ENCODE results near the gene UBE2J2.
A peak's percentile ranks its signal among the peaks of the same experiment; 100 is the strongest.

UBE2J2 gene

DNA sequence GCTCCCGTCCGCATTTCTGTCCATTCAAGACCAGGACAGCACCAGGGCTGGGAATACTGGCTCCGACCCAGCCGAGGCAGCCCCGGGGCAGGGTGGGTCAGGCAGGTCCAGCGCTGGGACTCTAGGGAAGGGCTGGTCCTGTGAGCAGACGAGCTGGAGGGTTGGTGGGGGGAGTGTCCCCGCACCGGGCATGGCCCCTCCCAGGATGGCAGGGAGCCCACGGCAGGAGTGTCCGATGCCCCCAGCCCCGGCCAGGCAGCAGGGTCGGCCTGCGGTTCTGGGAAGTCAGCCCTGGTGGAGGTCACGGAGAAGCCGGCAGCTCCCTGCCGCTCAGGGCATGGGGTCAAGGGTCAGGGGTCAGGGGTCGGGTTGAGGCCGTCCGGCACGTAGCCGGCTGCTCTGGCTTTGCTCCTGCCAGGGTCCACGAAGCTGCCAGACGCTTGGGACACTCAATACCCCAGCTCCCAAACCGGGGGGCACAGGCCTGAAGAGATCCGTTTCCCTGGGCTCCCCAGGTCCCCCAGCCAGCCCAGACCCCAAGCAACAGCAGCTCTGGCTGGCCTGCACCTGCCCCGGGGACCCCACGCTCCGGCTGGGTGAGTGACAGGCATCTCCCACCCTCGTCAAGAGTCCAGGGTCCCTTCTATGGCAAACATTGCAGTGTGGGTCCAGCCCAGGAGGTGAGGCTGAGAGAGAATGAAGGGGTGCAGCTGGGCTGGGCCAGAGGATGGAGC is 33.9 kb downstream of the UBE2J2 start:
- no peak for DNase-seq (ENCODE audit: low read depth)

DNA sequence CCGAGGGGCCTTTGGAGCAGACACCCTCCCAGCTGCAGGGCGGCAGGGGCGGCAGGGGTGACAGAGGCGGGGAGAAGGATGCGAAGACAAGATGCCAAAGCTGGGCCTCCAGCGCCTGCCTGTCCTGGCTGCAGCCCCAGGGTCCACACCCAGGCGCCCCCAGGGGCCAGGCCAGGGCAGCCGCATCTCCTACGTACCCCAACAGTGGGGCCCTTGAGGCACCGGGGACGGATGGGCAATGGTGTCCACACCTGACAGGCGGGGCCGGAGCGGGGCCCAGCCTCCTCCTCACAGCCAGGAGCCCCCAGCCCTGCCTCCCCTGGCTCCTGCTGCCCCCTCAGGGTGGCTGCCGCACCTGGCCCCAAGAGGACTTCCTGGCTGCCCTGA is 34.4 kb downstream of the UBE2J2 start:
- DNase-seq (ENCODE audit: low read depth): no peak

DNA sequence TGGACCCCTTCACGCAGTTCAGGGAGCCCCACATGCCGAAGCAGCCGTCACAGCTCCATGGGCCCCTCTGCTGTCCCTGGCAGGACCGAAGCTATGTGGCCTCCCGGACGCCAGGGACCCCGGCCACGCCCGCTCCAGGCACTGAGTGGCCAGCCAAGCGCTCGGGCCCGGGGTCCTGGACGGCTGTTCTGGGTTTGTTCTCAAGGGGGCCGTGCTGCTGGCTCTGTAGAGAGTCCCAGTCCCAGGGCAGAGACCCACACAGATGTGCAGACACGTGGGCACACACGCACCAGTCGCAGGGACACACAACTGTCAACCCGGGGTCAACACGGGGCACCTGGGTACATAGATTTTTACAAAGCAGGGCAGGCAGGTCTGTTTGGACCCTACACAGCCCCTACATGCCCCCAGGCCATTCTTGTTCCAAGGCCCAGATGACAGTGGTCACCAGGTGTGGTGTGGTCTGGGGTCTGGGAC is 34.9 kb downstream of the UBE2J2 start:
- DNase-seq (ENCODE audit: low read depth): no peak

DNA sequence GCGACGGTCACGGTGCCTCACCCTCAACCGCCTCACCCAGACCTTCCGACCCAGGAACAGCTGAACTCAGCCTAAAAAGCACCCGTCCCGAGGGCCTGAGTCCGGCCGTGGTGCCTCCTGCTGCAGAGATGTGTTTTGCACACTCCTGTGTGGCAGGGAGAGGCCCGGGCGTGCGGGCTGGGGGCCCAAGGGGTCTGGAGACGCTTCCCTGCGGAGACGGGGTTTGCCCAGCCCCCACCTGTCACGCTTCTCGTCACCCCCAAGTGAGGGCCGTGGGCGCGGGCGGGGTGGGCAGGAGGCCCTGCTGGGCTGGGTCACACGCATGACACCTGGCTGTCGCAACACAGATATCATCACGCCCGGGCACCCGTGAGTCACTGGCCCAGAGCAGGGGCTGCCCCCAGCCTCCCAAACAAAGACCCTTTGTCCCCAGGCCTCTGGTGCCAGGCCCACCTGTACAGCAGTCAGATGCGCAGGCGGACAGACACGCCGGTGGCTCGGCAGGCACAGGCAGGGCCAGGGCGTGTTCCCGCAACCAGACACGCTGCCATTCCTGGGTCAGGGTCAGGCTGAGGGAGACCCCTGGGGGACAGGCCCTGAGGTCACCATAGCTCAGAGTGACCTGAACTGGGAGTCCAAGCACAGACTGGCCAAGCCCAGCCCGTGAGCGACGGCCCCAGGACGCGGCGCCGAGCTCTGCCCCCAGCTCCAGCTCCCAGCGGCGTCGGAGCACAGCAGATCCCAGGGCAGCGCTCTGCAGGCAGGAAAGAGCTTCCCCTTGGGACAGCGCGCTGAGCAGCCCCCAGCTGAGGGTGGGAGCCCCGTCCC is 35.6 kb downstream of the UBE2J2 start:
- no peak for DNase-seq (ENCODE audit: low read depth)

DNA sequence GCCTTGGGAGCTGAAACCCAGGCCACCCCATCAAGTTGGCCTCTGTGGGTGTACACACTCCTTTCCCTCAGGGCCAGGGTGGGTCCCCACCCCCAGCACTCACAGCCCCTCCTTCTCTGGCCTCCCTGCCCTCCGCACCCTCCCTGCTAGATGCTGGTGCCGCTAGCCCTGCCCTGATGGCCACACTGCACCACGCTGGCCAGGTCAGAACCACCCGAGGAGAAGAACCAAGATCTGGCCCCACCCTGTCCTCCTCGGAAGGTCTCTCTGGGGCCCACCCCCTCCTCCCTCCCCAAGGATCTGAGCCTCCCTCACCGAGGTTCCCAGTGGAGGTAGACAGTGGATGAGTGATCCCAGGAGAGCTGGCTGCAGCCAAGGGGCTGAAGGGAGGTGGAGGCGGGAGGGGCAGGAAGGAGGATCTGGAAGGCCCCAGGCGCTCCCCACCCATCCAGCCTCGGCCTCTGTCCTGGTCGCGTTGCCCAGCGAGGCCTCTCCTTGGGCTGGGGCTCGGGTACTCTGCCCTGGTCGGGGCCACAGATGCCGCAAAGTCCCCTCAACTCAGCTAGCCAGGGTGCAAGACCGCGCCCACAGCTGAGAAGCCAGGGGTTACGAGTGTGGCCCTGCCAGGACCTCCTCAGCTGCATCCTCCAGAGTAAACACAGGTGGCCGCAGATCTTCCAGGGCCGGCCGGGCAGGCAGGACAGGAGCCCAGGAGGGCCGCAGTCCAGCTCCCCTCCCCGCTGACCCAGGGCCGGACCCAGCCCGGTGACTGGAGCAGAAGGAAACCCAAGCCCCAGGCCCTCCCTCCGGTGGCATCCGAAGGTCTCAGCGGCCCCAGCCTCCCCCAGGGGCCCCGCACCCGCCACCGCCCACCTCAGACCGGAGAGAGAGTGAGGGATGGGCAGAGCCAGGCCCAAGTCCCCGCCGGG is 36.4 kb downstream of the UBE2J2 start:
- DNase-seq (ENCODE audit: low read depth): no peak

DNA sequence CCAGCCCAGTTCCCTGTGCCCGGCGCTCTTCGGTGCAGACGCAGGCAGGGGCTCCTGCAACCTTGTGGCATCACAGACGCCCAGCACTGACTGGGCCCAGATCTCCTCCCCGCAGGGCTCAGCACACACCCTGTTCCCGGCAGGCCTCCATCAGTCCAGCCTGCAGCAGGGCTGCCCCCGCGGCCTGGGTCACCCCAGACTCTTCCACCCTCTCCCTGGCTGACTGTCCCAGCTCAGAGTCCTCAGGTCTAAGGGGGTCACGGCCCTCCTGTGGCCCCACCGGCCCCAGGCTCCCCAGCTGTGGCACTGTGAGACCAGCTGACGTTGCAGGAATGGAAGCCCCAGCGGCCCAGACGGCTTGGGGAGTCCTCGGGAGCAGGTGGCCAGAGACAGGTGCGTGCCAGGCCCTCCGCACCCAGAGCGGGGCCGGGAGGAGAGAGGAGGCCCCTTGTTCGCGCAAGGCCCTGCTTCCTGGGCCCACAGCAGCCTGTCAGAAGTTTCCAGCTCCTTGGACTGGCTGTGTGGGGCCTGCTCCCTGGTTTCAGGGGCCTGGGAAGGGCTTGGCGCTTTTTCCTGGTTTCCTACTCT is 37.4 kb downstream of the UBE2J2 start:
- no peak for DNase-seq (ENCODE audit: low read depth)

DNA sequence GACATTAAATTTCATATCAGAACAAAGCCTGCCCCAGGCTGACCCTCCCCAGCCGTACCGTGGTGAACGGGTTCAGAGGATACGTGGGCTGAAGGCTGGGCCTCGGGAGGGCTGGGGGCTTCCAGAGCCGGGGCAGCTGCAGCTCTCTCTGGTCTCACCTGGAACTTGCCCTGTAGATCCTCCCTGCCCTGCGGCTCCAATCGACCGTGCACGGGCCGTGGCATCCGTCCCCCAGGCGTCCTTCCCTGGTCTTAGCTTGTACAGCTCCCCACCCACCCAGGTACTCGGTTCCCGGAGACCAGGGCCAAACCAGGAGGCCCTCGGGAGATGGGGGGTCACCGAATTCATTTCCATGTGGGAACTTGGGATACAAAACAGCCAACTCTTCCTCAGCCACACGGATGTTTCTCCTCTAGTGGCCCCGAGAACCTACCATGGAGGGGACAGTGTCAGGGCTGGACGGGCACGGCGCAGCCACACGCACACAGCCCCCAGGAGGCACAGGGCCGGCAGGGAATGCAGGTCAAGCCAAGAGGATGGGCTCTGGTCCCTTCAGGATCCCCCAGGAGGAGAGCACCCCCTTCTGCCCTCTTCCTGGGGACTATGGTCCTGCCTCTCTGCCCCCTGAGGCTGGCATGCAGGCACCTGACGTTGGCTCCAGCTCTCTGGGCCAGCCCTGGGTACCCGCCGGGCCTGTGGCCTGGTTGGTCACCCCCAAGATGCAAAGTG is 38.5 kb downstream of the UBE2J2 start:
- no peak for DNase-seq (ENCODE audit: low read depth)

DNA sequence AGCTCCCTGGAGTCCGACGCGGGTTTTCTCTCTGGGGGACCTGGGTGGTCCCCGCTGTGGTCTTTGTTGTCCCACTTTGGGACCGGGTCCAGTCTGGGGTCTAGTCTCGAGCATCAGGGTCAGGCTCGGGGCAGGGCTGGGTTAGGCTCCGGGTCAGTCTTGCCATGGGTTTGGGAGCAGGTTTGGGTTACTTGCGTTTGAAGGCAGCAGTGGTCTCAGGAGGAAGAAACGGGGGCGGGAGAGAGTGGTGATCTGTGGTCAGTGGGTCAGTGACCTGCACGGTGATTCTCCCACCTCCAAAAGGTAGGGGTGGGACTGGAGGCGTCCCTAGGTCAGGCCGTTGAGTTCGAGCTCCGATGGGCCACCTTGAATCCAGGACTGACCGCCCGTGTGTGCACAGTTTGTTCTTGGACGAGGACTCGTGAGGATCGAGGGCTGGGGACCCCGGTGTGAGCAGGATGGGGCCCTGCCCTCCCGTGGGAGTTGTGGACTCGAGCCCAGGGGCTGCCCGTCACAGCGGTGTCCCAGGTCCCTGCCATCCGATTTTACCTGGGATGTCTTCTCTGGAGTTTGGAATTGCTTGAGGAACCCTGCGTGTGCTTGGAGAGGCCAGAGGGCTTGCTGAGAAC is 39.4 kb downstream of the UBE2J2 start:
- no peak for DNase-seq (ENCODE audit: low read depth)

DNA sequence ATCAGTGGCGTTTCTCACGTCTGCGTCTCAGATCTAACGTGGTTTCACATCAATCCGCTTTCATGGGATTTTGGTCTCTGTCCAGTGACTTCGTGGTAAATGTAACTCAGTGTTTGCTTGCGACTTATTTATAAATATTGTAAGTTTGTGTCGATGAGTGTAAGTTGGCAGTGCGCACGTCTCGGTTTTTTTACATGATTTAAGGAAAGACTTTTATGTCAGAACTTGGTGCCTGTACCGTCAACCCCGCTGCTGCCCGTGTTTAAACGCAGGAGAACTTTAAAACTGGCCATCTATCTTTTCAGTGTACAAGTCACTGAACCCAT is 40.1 kb downstream of the UBE2J2 start:
- no peak for DNase-seq (ENCODE audit: low read depth)

DNA sequence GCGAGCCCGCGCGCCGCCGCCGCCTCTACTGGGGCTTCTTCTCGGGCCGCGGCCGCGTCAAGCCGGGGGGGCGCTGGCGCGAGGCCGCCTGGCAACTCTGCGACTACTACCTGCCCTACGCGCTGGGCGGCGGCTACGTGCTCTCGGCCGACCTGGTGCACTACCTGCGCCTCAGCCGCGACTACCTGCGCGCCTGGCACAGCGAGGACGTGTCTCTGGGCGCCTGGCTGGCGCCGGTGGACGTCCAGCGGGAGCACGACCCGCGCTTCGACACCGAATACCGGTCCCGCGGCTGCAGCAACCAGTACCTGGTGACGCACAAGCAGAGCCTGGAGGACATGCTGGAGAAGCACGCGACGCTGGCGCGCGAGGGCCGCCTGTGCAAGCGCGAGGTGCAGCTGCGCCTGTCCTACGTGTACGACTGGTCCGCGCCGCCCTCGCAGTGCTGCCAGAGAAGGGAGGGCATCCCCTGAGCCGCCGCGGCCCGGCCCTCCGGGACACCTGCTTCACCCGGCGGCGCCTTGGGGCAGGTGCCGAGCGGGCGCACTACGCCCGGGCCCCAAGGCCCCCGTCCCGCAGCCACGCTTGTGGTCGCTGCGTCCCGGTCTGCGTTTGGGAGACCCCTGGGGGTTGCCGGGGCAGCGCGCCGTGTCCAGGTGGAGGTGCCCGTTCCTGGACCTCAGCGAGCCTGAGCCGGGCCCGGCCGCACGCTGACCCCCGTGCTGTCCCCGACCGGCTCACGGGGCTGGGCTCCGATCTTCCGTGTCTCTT is 40.7 kb downstream of the UBE2J2 start:
- DNase-seq (ENCODE audit: low read depth): no peak

DNA sequence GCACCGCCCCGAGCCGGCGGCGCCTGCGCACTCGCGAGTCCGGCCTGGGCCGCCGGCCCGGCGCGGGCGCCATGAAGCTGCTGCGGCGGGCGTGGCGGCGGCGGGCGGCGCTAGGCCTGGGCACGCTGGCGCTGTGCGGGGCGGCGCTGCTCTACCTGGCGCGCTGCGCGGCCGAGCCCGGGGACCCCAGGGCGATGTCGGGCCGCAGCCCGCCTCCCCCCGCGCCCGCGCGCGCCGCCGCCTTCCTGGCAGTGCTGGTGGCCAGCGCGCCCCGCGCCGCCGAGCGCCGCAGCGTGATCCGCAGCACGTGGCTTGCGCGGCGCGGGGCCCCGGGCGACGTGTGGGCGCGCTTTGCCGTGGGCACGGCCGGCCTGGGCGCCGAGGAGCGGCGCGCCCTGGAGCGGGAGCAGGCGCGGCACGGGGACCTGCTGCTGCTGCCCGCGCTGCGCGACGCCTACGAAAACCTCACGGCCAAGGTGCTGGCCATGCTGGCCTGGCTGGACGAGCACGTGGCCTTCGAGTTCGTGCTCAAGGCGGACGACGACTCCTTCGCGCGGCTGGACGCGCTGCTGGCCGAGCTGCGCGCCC is 41.4 kb downstream of the UBE2J2 start, which contains the start of gene B3GALT6:
Gene B3GALT6 (plus strand): TSS at position 30 of the 588 bp plus-strand sequence. CDS start 42 bp downstream, at position 72.
- DNase-seq (ENCODE audit: low read depth): no peak

DNA sequence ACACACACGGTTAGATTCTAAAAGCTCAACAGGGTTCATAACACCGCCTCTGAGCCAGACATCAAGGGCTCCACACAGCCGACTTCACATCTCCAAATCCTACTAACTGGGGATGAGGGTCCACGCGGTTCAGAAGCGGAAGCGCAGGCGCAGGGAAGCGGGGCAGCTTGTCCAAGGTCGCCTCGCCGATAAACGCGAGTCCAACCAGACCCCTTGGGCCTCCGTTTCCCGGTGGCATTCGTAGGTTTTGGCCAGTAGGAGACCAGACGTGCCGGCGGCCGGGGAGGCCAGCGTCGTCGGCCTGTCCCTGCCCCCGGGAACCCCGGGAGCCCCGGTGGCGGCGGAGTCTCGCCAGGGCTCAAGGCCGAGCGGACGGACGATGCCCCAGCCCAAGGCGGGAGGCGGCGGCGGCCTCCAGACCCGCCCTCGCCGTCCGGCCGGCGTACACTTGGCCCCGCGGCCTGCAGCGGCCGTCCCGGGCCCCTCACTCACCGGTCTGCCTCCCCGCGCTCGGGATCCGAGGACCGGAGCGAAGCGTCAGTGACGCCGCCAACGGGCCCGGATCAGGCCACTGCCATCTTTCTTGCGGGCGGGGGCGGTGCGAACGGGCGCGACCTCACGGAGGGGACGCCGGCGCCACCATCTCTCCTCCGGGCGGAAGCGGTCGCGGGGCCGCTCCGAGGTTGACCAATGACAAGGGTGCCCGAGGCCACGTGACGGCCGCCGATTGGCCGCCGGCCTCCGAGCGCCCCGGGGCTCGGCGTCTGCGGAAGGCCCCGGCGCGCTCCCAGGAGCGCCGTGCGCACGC is 42.0 kb downstream of the UBE2J2 start, which contains the start of gene SDF4:
Gene SDF4 (minus strand): TSS at position 602 of the 808 bp plus-strand sequence. CDS start 3,229 bp downstream, outside the sequence.
- peak; percentile 95 for DNase-seq (ENCODE audit: low read depth)

DNA sequence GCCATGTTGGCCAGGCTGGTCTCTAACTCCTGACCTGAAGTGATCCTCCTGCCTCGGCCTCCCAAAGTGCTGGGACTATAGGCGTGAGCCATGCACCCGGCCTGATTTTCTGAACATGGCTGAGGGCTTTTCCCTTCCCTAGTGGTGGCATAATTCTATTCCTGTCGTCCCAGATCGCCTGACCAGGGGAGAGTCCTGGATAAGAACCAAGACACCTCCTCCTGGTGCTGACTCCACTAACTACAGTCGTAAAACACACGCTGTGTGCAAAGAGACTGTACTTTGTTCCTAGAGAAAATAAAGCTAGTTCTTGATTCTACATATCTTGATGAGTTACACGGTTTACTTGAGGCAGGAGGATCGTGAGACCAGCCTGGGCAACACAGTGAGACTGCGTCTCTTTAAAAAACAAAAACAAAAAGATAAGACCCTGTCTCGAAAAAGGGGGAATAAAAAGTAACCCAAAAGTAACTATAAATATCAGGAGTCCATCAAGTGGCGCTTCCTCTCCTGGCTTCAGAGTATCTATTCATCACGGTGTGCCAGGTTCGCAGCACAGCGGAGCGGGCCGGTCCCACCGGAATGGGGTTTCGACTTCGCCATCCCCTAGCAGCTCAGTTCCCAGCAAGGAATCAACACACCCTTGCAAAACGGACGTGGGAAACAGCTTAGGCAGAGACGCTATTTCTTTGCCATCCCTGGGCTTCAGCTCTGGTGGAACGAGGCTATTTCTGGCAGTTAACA is 42.8 kb downstream of the UBE2J2 start:
- DNase-seq (ENCODE audit: low read depth): no peak

DNA sequence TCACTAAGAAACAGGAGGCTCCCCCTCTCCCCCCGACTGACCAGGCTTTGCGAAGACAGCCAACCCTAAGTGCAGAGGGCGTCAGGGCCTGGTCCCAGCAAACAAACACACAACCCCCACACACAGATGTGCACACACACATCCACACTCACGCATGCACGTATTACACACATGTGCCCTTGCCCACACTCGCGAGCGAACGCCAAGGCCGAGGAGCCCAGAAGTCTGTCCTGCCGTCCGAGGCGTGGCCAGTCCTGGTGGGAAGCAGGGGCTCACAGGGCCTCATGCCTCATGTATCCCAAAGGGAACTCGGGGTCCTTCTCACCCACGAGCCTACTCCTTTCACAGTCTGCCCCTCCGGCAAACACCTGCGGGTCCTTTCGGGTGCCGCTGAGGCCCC is 43.9 kb downstream of the UBE2J2 start:
- DNase-seq (ENCODE audit: low read depth): no peak

DNA sequence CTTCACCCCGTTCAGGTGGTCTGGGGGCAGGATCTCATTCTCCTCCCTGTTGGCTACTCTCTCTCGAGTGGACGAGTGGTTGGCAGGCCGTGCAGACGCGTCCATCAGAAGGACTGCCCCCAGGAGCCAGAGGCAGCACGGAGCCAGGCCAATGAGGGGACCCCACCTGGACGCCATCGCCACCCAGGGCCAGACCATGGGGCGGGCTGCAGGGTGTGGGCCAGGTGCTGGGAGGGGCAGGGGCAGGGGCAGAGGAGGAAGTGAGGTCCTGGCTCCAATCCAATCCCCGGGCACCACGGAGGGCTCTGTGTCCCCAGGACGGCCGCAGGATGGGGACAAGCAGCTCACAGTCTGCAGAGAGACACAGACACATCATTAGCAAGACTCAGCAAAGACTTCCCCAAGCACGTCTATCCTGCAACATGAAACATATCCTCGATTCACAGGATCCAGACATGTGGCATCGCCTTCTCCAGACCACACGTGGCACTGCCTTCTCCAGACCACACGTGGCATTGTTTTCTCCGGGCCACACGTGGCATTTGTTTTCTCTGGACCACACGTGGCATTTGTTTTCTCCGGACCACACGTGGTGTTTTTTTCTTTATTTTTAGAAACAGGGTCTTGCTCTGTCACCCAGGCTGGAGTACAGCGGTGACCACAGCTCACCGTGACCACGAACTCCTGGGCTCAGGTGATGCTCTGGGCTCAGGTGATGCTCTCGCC is 44.9 kb downstream of the UBE2J2 start:
- no peak for DNase-seq (ENCODE audit: low read depth)

DNA sequence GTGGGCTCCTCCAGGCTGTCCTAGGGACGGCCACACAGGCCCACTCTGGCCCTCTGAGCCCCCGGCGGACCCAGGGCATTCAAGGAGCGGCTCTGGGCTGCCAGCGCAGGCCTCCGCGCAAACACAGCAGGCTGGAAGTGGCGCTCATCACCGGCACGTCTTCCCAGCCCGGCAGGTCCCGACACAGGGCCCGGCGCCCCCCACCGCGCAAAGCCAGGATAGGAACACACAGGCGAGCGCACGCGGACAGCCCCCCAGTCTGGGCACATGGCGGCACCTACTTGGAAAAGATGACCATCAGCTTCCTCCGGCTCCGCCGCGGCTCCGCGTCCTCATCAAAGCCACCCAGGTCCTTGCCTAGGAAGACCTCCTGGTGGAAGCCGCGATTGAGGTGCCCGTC is 45.5 kb downstream of the UBE2J2 start:
- DNase-seq (ENCODE audit: low read depth): no peak

DNA sequence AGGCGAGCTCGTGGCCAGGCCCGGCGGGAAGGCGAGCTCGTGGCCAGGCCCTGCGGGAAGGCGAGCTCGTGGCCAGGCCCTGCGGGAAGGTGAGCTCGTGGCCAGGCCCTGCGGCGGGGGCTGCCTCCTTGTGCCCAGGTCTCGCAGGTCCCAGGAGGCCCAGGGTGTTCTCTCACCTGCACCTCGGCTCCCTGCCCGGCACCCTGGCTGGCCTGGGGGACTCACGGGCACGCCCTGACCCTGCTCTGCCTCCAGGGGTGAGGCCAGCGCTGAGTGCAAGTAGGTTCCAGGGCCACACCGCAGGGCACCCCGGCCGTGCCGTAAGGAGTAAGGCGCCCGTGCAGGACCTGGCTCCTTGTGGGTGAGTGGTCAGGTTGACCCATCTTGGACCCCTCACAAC is 46.3 kb downstream of the UBE2J2 start:
- DNase-seq (ENCODE audit: low read depth): no peak

All from activated T-cell treated with anti-CD3 and anti-CD28 coated beads for 1 hour (primary cell).